Gastroesophageal sphincter (tissue), 4 donors: ENCODE results near the gene GBX1. TPM values are rescaled to one million over a fixed set of nuclear protein-coding genes. Genes with fewer than 3 reads are reported as not detected.

Source experiments
- ATAC-seq: fragments of 150-250 bp; one replicate; pipeline ENCODE4 v1.9.1; 2016; ENCODE audit warnings: mild to moderate bottlenecking, moderate library complexity
- H3K27ac ChIP-seq, 4 donors: fragments of 200-600 bp; sonication (generic) in 3 of 4; 1 replicate in 3 of 4; 2 replicates in 1 of 4; pipeline ENCODE4 v1.5.1; 2016 to 2019
- H3K27me3 ChIP-seq: fragments of 200-600 bp; sonication (generic); one replicate; pipeline ENCODE4 v1.5.1; 2019
- H3K36me3 ChIP-seq, 2 donors: fragments of 200-600 bp; sonication (generic); one replicate each; pipeline ENCODE4 v1.5.1; 2019; ENCODE audit warnings: control low read depth in 1 of 2
- H3K4me1 ChIP-seq, 3 donors: fragments of 200-600 bp; sonication (generic); 1 replicate in 2 of 3; 2 replicates in 1 of 3; pipeline ENCODE4 v1.5.1; 2016 to 2019; ENCODE audit warnings: control low read depth in 2 of 3
- H3K4me3 ChIP-seq, 2 donors: fragments of 200-600 bp; sonication (generic); one replicate each; pipeline ENCODE4 v1.5.1; 2019; ENCODE audit warnings: mild to moderate bottlenecking in 1 of 2, moderate library complexity in 1 of 2
- H3K9me3 ChIP-seq, 3 donors: fragments of 200-600 bp; sonication (generic); one replicate each; pipeline ENCODE4 v1.5.1; 2017 to 2019; ENCODE audit warnings: control low read depth in 2 of 3
- CTCF ChIP-seq, 4 experiments: fragments of 200-600 bp in 2 of 4; fragments of 450-650 bp in 2 of 4; sonication (generic) in 1 of 4; IDR thresholded peaks; one replicate each; pipeline ENCODE4 v1.5.1; 2017 to 2019; ENCODE audit warnings: antibody characterized with exemption in 4 of 4, mild to moderate bottlenecking in 2 of 4, moderate library complexity in 2 of 4
- EP300 ChIP-seq: sonication (generic); formaldehyde crosslinking; IDR thresholded peaks from one replicate; pipeline ENCODE4 v1.6.1; 2017; ENCODE audit warnings: antibody characterized with exemption, mild to moderate bottlenecking
- POLR2A ChIP-seq, 2 donors: fragments of 450-650 bp; IDR thresholded peaks; one replicate each; pipeline ENCODE4 v1.6.1; 2017; ENCODE audit warnings: antibody characterized with exemption in 2 of 2, mild to moderate bottlenecking in 2 of 2, moderate library complexity in 1 of 2
- POLR2AphosphoS5 ChIP-seq: sonication (generic); formaldehyde crosslinking; IDR thresholded peaks from one replicate; pipeline ENCODE4 v1.6.1; 2017; ENCODE audit warnings: antibody characterized with exemption
- WGBS, 2 donors: methylation state at CpG; one replicate each; pipeline ENCODE4 v1.1.5; 2018; ENCODE audit warnings: low coverage in 1 of 2; 5-methylcytosine and 5-hydroxymethylcytosine counted together
- total RNA-seq, 4 donors: library from RNA; depleted of rRNA; stranded (reverse); fragments of >200 nt; gene quantifications; one replicate each; pipeline ENCODE4 v1.1.0, GENCODE V29; 2016

Gene GBX1
- total RNA-seq, 4 donors from 2014 or later: not detected

- peaks cover 34% of the 10 kb centered on the region for H3K27me3 ChIP-seq
- 26 to 27% methylated on average over 2 to 4 of the region's 19 CpGs for WGBS, 2 donors
- H3K4me3 ChIP-seq: no peak overlapping the region
- no peak for TF ChIP-seq CTCF (IDR thresholded peaks at IDR 0.05)
- no peaks in the 10 kb centered on the region for H3K36me3 ChIP-seq
- H3K9me3 ChIP-seq: no peaks in the 10 kb centered on the region
- peaks cover 0 to 13% (median 0%) of the 10 kb centered on the region in 3 donors for H3K4me1 ChIP-seq
- no peak overlapping the region for H3K27ac ChIP-seq
- no peak for ATAC-seq
Observed at GRCh38 chr7:151195616-151196450, 28.3 kb upstream of the GBX1 start.

DNA sequence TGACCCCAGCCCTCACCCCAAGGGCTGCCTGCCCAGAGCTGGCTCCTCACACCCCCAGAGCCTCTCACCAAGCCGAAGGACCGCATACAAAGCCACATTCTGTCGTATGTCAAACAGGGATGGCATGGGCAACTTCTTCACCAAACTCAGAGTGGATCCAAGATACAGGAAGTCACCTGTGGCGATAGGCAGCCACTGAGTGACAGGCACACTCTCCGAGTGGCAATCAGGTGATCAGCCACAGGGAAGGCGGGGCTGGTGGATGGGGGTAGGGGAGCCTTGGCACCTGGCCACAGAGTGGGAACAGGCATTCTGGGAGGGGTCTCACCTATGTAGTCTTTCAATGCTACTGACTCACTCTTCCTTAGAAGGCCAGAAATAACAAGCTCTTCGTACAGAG, 26.7 kb upstream of the GBX1 start:
- no peak for ATAC-seq
- TF ChIP-seq EP300 (no peak), POLR2A (IDR thresholded peaks at IDR 0.05) (no peak), CTCF (IDR thresholded peaks at IDR 0.05) (no peak)
- Histone ChIP-seq H3K9me3 (no peaks in the 10 kb centered on the region), H3K27me3 (peaks cover 34% of the 10 kb centered on the region), H3K27ac (no peak overlapping the region), H3K36me3 (no peaks in the 10 kb centered on the region), H3K4me3 (no peak overlapping the region), H3K4me1 (peaks cover 0 to 4% (median 0%) of the 10 kb centered on the region in 3 donors)
- WGBS, 2 donors: 82% methylated on average over 3 of the region's 7 CpGs; no CpG with 5 or more reads in 1 of the 2 donors

DNA sequence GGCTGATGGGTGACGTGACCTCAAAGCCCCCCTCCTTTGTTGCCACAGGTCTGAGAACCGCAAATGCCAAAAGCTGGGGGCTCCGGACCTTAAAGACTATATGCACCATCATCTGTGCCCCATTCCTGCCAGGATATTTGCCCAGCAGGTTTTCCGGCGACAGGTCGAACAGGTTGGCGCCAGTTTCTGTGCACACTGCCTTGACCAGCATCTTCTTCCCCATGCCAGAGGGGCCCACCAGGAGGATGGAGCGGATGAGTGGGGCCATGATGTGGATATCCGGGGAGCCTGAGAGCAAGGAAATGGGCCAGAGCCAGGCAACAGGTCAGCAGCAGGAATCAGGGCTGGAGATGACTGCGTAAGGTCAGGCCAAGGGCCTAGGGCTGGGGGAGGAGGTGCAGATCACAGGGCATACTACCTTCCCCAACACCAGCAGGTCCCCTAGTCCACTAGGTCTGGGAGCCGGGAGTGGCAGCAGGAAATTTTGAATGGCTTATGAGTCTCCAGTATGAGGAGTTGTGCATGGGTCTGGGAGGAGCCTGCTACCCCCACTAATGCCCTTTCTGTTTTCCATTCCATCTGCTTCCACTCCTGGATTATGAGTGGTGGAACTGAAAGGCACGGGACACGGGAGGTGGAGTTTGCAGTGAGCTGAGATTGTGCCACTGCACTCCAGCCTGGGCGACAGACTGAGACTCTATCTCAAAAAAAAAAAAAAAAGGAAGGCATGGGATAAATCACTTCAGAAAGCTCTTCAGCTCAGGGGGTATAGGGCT, 25.9 kb upstream of the GBX1 start:
- TF ChIP-seq CTCF (IDR thresholded peaks at IDR 0.05) (no peak), POLR2A (IDR thresholded peaks at IDR 0.05) (no peak), EP300 (no peak), POLR2AphosphoS5 (no peak)
- H3K4me3 ChIP-seq: no peak overlapping the region
- WGBS, 2 donors: 80 to 100% methylated on average over 1 to 3 of the region's 14 CpGs
- no peak for ATAC-seq
- peaks cover 34% of the 10 kb centered on the region for H3K27me3 ChIP-seq
- no peaks in the 10 kb centered on the region for H3K4me1 ChIP-seq
- H3K36me3 ChIP-seq: no peaks in the 10 kb centered on the region
- no peaks in the 10 kb centered on the region for H3K9me3 ChIP-seq
- H3K27ac ChIP-seq: no peak overlapping the region

GRCh38 chr7:151192002-151192539, 24.6 kb upstream of the GBX1 start:
- ATAC-seq: no peak
- Histone ChIP-seq H3K27me3 (peaks cover 34% of the 10 kb centered on the region), H3K4me1 (no peaks in the 10 kb centered on the region), H3K9me3 (no peaks in the 10 kb centered on the region), H3K36me3 (no peaks in the 10 kb centered on the region), H3K4me3 (no peak overlapping the region), H3K27ac (no peak overlapping the region)
- no CpG with 5 or more reads among the region's 23 CpGs for WGBS, 2 donors
- TF ChIP-seq CTCF (IDR thresholded peaks at IDR 0.05): no peak
- TF ChIP-seq EP300: no peak
- no peak for TF ChIP-seq POLR2A (IDR thresholded peaks at IDR 0.05)
- TF ChIP-seq POLR2AphosphoS5: no peak
